GM18505 (cell line): ENCODE measurements around the gene LMCD1.
"Not testable (repeated sequence)": the region's sequence is repeated elsewhere in the genome, so short reads cannot be mapped to it uniquely, and the experiment has no call there.

ENCODE experiments used
- ATAC-seq: cut with Tn5 transposase; IDR thresholded peaks from one replicate; pipeline ENCODE4 v1.9.1; 2021; ENCODE audit not compliant: unreplicated experiment
- POLR2A ChIP-seq: IDR thresholded peaks from 4 replicates; pipeline ENCODE4 v1.6.1; 2011; ENCODE audit warnings: borderline replicate concordance; ENCODE audit not compliant: insufficient read depth, insufficient read length; ENCODE audit errors: extremely low read depth

Gene LMCD1

DNA sequence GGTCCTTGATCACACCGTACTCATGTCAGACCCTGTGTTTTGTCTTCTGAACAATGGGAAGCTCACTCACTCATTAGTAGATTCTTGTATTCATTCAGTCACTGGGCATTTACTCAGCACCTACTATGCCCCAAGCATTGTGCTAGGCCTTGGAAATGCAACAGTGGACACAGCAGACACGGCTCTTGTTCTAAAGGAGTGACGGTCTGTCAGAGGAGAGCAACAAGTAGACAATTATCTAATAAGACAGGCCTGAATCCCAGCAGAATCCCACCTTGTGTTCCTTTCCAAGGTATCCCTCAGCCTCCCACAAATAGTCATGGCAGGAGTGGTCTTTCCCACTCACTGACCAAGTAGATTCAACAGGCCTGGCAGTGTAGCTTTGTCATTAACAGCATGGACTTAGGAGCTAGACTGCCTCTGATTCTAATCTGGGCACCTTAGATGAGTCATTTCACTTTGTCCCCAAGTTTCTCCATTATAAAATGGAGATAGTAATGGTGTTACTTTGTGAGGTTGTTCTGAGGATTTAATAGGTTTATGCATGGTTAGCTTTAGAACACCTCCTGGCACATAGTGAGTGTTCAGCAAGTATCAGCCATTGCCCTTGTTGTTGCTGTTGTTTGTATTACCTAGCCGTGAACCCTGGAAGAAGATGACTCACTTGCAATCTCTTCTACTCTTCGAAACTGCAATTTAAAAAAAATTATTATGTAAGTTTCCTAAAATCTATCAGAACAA lies 73.9 kb downstream of the LMCD1 start:
- TF ChIP-seq POLR2A = no peak
- ATAC-seq = no peak

DNA sequence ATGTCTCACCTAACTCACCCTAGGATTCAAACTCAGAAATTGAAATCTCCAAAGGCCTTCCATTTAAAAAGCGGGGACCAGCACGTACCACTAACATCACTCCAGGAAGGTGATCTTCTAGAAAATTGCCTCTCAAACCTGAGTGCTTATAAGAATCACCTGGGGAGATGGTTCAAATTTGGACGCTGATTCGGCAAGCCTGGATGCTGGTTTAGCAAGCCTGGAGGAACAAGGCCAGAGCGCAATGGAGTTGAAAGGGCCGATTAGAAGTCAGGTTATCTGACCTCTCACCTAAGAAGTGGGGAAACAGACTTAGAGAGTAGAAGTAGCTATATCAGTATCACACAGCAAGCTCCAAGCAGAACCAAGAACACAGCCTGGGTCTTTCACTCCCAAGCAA lies 74.8 kb downstream of the LMCD1 start:
- TF ChIP-seq POLR2A = no peak
- ATAC-seq = no peak

DNA sequence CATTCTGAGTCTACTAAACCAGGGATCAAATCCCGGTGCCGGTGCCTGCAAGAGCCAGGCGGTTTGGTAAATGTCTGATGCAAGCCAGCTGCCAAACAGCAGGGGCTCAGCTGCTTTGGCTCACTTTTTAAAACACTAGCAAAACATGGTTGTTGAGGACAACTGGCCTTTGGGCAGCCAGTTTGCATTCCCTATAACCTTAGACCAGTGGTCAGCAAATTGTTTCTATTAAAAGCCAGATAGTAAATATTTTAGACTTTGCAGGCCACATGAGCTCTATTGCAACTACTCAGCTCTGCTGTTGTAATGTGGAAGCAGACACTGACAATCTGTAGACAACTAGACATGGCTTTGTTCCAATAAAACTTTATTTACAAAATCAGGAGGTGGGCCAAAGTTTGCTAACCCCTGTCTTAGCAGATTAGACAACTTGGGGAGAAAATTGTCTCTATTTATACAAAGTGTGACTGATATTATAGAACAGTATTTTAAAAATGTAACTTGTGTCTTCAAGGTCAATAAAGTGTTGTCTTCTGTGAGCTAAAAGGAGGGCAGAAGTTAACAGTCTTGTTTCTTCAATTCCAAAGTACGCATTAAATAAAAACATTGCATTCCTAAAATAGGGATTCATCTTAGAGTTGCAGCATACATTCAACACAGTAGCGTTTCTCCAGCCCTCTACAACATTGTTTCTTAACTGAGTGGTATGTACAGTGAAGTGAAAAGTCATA lies 75.4 kb downstream of the LMCD1 start:
- no peak for ATAC-seq
- no peak for TF ChIP-seq POLR2A

DNA sequence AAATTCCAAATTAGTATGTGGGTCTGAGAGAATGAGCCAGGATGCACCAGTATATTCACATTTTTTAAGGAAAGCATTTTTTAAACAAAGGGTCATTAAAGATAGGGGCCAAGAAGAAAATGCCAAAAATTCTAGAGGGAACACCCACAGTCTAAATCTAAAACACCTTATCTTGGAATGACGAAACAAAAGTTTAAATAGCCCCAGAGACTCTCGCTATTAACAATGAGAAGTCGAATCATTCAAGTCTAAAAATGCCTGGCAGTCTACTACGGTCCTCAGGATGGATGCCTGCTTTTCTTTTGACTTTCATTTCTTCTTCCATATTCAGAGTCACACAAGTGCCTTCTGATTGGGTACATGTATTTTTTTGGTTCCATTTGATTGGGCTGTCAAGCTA lies 76.7 kb downstream of the LMCD1 start:
- no peak for ATAC-seq
- no peak for TF ChIP-seq POLR2A

DNA sequence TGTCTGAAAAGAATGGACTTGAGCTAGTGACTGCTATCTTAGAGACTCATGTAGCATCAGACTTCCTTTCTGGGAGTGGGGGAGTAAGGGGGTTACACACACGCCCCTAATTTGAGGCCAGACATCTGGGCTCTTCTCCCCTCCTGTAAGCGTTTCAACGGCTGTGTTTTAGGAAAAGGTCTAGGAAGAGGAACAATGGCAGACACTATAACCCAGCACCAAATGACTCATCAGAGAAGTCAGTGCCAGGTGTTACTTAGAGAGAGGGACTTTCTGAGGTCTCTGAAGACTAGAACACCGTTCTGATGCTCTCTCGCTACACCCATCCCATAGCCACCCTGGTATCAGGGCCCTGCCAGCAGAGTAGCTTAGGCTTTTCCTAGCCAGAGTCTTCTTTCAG lies 77.5 kb downstream of the LMCD1 start:
- peak; percentile 98 for ATAC-seq
- TF ChIP-seq POLR2A = no peak

DNA sequence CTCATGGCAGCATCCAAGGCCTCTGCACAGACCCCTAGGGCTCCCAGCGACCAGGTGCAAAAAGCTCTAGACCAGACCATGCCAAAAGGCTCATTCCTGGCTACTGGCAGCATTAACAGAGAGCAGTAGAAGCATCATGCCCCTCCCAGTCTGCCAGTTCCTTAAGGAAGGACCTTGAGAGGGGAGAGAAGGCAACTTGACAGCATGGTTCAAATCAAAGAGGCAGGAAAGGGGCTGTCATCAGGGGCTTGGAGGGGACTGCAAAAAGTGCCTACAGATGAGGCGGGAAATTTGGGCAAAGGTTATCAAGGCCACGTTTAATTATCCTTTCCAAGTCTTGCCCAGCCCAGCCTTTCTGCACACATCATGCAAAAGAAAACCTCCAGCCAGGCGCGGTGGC lies 78.3 kb downstream of the LMCD1 start:
- TF ChIP-seq POLR2A = no peak
- no peak for ATAC-seq

DNA sequence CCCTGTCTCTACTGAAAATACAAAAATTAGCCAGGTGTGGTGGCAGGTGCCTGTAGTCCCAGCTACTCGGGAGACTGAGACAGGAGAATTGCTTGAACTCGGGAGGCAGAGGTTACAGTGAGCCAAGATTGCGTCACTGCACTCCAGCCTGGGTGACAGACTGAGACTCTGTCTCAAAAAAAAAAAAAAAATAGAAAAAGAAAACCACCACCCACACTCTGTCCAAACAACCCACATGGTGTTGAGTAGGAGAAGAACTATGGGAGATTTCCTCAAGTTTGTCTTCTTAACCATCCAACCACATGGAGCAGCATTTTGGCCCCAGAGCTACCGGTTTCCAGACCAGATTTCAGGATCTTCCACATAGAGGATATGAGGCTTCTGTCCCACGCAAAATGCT lies 78.8 kb downstream of the LMCD1 start:
- not testable (repeated sequence) for ATAC-seq

DNA sequence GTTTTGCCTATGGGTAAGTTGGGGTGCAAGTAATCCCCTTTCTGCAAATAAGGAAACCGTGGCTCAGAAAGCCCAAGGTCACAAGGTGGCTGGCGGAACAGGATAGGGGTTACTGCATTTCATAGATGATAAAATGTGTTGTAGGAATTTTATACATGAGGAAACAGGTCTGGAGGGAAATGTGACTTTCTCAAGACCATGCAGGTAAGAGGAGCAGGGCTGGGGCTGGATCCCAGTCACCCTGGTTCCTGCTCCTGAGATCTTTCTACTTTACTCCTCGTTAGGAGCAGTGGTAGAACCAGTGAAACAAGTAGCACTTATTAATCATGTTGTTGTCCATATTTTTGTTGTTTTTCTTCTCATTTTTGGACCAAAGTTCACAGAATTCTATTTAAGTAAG lies 79.8 kb downstream of the LMCD1 start:
- ATAC-seq = no peak
- no peak for TF ChIP-seq POLR2A

DNA sequence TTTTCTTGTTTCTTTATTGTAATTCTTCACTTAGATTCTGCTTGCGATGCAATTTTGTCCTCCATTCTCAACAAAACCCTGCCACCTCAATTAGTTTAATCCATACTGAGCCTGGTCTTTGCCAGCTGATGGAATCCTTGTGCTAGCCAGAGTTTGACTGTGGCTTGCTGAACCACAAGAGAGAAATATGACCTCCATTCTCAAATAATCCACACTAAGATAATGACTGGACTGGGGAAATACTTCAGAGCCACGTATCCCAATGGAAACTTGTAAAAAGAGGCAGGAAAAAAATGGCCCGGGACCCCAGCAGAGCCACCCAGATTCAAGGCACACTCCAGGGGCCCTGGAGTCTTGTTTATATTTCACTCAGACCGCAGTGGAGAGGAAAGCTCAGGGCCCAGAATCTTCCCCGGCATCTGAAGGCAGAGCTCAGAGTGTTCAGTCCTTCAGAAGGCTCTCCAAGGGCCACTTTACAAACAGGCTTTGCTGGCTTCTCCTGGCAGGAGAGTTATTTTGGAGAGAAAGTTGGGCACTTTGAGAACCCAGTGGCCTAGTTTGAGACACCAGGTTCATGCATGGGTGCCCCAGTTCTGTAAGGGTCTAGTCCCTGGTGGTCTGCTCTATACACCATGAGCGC lies 80.3 kb downstream of the LMCD1 start:
- no peak for TF ChIP-seq POLR2A
- no peak for ATAC-seq

DNA sequence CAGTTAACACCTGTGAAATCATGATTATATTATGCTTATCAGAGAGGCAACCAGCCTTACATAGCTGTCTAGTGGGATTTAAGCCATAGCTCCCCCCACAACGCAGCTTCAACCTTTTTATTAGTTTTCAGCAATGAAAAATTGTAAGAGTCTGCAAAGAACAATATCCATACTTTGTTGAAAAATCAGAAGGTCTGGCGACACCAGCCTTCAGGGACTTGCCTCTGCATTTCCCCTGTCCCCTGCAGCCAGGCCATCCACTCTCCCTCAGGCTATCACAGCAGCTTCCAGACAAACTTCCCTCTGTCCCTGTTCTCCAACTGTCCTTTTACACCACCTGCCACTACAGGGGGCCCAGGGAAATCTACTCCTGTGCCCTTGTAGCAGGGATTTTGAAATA lies 83.0 kb downstream of the LMCD1 start:
- TF ChIP-seq POLR2A = no peak
- ATAC-seq = no peak

DNA sequence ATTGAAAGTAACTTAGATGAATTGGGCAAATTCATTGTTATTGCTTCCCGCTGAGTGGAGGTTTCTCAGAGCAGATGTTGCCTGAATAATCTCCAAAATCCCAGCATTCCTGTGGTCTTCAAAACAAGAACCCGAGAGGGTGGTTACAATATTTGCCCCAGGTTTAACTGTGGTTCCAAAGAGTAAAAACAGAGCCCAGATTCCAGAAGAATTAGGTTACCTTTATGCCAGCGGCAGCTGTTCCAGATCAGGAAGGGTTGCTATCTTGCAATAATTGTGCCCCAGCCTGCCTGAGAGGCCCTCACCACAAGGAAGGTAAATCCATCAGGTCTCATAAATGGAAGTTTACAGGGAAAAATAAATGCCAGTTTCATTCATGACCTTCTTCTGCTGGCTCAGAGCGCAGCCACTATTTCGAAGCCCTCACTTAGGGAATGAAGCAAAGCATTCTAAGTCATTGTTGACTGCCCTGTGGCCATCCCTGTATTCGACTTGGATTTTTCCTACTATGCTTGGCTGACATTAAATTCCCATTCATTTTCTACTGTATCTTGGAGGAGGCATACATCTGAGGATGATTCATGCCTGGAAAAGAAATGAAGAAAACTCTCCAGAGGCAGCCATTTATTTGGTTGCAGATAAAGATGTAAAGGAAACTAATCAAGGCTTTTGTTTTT lies 88.4 kb downstream of the LMCD1 start:
- no peak for TF ChIP-seq POLR2A
- ATAC-seq = no peak

DNA sequence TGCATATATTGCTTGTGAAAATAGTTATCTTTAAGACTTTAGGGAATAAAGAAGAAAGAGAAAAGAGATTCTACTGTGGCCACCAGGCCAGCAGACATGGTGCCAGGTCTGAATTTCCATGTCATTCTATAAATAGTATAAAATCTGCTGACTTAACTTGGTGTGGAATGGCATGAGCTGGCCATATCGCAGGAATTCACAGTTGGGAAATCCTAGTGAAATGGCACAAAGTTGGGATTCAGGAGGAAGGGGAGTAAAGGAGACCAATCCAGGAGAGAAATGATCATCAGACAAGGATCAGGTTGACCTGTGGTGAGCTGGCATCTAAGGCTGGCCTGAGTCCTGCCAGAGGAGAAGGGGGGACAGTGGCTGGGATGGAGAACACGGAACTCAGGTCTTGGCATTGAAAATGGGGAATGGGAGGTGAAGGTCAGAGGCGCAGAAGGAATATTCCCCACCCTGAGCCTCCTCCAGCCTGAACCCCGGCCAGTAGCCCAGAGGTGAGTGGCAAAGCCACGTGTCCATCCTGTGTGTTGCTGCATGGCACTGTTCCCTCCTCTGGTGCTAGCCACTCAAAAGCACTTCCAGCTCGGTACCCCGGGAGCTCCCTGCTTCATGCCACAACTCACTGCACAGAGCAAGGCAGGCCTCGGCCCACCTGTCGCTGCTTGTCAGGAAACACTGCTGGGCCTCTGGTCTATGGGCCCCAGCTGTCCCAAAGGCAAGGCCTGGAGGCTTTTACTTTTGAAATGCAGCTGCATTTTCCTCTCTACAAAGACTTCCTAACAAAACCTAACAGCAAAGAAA lies 91.6 kb downstream of the LMCD1 start:
- no peak for ATAC-seq
- TF ChIP-seq POLR2A = no peak

DNA sequence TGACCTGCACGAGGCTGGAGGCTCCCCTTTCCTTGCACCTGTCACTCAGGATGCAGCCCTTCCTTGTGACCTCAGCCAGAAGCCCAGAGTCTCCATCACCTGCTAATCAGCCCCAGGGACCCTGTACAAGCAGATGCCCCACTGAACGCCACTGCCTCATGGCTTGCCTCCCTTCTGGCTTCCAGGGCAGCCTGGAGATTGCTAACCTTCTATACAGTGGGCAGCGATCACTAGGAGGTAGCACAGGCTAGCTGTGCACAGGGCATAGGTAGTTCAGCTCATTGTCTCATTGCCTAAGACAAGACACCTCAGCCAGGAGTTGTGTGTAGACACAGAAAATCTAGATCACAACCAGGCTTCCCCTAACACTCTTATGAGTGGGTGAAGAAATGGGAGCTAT lies 93.6 kb downstream of the LMCD1 start:
- no peak for TF ChIP-seq POLR2A

More for the DNA sequence above, 93.6 kb downstream of the LMCD1 start:
- no peak for ATAC-seq
